Measurements from ENCODE around the gene COL4A3.
"Not testable (repeated sequence)": the region's sequence is repeated elsewhere in the genome, so short reads cannot be mapped to it uniquely, and the experiment has no call there.

The COL4A3 gene

DNA sequence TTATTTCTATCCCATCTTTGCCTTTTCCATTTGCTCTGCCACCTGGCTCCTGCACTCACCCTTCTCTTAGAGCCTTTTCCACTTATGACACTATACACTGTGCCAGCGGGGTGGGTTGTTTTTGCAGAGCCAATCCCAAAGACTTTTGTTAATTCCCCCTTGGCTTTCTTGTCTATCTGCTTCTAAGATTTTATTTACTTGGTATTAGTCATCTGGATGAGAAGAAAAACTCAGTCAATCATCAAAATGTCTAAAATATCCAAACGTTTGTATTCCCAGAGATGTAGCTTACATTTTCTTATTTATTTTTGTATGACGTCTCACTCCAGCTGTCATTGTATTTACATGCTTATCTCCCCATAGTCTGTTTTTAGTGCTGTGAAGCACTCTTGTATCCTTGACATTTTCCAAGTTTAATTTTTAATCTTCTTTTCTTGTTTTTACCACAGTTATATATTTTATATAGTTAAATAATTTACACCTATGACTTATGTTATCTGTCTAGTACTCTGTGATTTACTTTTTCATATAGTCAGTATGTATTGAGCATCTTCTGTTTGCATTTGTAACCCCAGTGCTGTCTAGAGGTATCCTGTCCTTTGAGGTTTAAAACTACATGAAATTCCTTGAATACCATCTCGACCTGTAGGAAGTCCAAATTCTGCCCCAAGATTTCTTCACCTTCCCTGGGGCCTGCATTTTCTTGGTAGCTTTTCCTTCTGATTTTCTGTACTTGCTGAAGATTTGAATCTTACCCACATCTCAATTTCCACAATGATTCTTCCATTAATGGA is 55.1 kb downstream of the COL4A3 start:
- no peak for FAIRE-seq

DNA sequence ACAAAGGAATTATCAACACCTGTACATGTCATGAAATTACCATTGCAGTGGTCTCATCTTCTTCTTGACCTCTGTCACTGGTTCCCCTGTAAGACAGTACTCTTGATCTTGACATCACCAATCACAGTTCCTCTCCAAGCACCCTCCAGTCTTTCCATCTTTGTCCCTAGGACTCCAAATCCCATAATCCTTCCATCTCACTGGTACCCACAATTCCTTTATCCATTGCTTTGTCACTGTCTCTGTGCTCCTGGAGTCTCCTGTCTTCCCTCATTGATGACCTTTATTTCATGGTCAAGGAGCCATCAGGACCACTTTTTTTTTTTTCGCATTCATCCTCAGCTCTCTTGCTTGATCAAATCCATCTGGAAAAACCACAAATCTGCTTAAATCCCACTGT is 56.7 kb downstream of the COL4A3 start:
- FAIRE-seq: no peak

DNA sequence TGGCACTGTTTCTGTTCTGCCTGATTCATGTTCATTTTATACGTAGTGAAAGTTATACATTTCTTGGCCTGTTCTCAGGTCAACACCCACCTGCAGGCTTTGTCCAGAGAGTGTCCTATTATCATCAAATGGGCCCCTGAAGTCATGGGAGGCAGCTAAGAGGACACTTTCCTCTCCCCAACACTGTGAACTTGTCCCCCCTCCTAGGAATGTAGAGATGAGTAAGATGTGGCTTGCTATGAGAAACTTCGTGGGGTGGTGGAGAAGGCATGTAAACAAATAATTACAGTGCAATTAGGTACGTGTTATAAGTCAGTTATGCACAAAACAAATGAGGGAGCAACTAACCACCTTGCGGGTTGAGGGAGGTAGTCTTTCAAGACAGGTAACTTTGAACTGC is 57.9 kb downstream of the COL4A3 start:
- FAIRE-seq: no peak

DNA sequence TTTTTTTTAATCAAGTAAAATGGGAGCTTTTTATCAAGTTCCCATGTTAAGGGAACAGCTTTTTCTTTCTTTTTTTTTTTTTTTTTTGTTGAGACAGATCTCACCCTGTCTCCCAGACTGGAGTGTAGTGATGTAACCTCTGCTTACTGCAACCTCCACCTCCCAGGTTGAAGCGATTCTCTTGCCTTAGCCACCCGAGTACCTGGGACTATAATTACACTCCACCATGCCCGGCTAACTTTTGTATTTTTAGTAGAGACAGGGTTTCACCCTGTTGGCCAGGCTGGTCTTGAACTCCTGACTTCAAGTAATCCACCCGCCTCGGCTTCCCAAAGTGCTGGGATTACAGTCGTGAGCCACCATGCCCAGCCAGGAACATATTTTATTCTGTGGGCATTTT is 61.2 kb downstream of the COL4A3 start:
- FAIRE-seq: not testable (repeated sequence)

DNA sequence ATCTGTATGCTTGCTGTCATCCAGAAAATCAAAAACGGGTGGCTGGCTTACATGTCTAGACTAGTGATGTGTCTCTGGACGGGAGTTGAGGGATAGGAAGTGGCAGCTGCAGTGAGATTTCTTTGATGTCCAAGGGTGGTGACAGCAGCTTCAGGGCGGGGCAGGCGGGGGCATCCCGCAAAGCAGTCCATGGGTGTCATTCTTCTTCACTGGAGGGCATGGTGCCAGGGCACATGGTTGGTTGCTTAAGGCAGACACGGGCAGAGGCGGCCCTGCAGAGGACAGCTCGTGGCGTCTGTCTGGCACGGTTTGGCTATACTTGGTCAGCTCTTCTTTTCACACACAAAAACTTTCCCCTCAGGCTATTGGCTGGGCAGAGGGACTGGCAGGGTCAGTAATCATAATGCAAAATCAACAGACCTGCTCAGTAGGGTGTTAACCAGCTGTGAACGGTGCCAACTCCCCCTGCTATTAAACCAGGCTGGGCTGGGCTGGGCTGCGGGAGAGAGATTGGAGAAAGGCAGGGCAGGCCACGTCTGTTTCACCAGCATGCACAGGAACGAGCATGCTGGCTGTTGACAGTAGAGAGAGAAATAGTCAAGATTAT is 63.7 kb downstream of the COL4A3 start:
- FAIRE-seq: no peak

DNA sequence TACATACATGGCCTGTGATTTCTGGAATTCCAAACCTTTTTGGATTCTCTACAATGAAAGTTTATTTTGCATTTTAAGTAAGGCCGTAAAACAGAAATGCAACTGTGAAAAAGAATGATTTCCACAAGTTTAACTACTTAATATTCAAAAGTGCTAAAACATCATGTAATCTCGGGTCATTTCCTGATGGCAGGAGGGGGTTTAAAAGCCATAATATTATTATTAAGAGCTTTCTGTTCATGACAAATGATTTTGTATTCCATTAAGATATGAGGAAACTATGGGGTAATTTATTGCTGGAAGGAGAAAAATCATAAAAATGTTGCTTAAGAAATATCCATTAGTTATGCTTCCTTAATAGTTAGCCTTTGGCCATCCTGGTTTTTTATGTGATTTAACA is 65.7 kb downstream of the COL4A3 start:
- no peak for FAIRE-seq

DNA sequence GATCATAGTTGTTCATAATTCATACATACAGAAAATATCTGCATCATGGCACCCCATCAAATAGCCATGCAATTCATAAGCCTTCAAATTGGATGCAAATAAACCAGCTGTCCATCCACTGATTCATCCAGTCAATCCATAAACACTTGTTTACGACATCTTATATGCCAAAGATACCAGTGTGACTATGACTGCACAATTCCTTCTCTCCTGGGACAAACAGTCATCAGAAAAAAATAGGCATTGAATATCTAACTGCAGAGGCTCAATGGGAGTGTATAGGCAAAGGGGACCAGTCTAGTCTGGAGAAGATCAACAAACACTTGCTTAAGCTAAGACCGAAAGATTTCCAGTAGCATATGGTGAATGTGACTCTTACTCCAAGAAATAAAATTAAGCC is 70.0 kb downstream of the COL4A3 start:
- no peak for FAIRE-seq

DNA sequence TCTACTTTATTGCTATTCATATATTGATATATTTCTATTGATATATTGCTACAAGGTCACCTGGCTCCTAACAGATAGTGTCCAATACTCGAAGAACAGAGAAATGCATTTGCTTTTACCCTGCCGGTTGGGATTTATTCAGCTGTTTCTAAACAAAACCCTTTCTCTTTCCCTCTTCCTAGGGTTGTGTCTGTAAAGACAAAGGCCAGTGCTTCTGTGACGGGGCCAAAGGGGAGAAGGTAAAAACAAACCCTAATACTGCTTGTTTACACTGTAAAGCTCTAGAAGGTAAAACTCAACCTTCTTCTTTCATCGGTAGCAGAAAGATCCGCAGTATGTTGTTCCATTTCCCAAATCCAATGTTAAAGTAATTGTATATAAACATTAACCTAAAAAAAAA is 73.4 kb downstream of the COL4A3 start:
- no peak for FAIRE-seq

DNA sequence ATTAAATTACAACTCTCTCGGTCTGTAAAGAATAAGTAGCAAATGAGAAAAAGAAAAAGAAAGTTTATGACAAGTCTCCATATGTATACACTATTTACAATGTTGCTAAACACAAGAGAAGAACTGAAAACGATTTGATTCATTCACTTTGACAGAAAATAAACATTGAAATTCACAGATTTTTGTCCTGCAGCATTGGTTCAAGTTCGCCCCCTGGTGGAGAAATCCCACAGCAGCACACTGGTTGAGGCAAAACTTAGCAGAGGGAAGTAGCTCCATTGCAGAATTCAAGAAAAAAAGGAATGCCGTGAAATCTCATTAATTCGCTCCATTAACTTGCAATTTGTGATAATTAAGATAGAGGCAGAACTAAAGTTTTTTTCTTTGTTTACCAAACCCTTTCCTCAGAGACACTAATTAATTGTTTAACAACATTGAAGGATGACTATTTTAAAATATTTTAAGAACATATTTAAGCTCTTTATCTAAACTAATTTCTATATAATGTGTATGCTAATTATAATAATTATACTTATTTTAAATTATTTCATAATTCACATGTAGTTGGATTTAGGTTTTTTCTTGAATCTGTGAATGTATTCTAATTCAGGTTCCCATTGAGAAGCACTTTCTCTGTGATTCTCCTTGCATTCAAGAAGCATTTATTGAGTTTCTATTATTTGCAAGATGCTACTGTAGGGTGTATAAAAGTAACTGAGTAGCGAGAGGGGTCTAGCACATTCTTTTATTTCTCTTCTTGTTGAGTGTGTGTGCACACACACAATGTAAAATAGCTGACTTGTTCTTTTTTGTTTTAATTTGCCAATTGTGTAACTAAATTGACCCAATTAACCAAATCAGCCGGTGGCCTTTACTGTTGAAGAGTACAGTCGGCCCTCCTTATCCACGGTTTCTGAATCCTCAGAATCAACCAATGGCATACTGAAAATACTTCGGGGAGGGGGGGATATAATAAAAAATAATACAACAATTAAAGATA is 74.1 kb downstream of the COL4A3 start:
- peak; percentile 90 for FAIRE-seq

DNA sequence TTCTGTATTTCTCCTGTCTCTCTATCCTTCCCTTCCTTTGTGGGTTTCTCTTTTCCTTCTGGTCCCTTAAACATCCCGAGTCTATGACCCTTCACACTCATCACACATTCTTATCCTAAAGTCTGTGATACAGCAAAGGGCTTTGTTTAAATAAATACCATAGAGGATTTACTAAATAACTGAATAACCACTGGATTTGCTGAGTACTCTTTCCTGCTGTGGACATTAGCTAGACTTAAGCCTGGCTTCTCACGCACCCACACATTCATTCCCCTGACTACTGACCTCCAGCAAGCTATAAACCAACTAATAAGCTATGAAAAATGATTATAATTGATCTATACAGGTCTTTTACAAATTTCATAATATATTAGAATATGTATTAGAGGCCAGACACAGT is 76.6 kb downstream of the COL4A3 start:
- FAIRE-seq: no peak

DNA sequence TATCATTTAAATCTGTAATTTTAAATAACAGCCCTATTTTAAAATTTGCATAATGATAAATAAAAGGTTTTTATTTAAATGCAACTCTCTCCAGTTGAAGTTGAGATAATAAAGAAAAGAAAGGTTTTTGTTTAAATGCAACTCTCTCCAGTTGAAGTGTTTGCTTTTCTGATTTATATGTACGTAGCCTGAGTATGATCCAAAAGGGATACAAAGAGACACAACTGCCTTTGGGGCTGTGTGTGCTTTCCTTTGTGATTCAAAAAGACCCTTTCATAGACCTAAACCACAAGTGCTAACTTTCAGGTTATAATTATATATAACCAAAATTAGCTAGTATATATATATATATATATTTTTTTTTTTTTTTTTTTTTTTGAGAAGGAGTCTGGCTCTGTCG is 84.5 kb downstream of the COL4A3 start:
- no peak for FAIRE-seq

DNA sequence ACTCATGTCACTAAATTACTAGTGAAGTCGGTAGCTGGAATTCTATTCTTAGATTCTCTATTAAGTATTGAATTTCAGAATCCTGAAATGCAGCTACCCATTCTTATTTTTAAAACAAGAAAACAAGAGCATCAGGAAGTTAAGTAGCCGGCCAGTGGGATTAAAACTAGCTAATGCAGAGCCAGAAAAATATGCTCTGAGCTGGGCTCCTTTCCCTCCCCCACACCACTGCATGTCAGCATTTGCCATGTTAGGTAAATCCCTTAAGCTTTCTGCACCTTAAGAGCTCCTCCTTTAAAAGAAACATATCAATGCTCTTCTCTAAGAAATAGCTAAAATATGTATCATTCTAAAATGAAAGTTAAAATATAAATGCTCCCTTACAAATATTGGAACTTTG is 88.4 kb downstream of the COL4A3 start:
- FAIRE-seq: no peak

DNA sequence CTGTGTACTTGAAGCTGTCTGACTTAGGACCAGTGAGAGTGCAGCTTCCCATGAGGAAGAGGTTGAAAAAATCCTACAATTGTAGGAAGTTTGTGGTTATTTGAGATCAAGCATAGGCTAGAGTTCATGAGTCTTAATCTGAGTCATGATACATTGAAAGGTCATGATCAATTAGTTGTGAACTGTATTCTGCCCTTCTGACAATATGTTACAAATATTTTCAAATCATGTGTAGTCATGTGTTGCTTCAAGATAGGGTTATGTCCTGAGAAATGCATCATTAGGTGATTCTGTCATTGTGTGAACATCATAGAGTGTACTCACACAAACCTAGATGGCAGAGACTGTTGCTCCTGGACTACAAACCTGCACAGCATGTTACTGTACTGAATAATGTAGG is 92.2 kb downstream of the COL4A3 start:
- FAIRE-seq: no peak

DNA sequence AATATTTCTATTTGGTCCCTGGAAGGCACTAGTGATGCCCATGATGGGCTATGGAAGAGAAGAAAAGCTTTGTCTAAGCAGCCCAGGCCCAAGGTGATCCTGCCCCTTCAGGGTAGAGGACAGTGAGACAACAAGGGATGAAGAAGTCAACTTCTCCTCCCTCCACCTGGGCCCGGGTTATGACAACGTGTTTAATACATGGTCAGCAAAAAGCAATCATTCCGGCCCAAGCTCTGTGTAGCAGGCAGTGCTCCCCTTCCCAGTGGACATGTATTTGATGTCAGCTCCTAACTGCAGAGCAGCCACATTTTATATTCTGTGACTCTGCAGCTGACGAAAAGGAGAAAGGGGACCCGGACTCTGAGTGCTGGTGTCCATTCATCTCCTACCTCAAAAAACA is 93.4 kb downstream of the COL4A3 start:
- FAIRE-seq: no peak

DNA sequence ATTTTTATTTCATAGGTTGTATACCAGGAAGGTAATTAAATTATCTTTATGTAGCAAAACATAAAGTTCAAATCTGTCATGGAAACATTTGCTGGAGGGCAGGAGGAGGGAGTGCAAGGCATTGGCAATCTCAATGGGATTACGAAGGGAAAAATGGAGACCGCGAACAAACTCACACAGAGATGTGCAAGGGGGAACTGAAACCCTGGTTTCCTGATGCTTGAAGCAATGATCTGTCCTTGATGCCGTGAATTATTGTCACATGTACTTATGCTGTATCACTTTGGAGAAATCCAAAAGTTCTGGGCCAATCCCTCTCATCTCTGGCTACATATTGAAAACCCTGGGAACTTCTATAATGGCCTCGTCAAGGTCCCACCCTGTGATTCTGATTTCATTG is 95.6 kb downstream of the COL4A3 start:
- FAIRE-seq: no peak

DNA sequence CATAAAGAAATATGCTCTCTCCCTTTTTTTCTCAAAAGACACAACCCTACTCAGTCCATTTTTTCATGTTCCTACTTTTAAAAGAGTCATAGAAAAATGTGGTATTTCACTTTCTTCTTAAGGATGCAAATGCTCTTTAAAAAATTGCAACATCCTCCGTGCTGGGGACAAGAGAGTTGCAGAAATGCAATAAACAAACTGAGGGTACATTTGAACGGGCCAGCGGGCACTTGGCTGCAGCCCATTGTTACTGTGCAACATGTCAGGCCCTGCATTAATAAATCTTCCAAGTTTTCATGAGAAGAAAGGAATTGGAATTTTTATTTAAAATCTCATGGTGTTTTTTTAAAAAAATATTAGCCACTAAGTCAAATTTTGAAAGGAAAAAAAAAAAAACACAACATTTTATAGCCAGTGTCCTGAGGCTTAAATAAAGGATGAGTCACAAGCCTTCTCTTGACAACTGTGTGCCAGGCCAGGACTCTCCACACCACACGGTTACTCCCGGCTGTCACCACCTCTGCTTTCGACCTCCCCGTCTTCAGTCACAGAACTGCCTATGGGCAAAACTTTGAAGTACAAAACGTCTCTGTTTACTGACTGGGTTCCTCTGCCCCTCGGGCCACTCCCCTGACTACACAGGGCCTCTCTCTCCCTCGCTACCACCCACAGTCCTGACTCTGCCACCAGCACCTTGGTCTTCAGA is 103.1 kb downstream of the COL4A3 start:
- FAIRE-seq: no peak

DNA sequence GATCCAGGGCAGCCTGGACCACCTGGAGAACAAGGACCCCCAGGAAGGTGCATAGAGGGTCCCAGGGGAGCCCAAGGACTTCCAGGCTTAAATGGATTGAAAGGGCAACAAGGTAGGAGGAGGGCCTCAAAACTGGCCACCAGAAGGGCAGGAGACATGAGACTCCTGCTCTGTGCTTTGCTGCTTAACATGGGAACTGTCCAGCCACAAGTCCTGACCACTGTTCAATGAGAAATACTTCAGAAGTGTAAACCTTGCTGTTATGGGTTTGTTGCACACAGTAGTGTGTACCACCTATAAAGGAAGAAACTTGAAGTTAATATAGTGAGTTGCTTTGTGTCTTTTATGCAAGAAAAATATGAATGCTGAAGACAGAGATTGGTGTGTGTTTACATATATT is 116.5 kb downstream of the COL4A3 start:
- FAIRE-seq: no peak

DNA sequence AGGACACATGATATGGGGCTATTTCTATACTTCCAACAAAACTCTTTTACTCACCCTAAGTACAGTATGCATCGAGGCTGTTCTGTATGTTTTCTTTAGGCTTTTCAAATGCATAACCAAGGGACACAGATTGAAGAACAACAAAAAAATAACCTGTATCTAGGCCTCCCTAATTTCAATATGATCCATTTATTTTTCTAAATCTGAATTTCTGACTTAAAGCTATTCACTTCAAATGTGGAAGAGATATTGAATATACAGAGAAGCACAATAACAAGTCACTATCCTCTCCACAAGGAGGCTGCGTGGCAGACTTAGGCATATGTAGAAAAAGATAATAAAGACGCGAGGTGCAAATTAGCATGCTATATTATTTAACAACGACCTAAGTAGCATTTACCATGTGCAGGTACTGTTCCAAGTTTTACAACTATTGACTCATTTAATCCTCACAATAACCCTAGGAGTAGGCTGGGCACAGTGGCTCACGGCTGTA is 121.4 kb downstream of the COL4A3 start:
- FAIRE-seq: no peak

DNA sequence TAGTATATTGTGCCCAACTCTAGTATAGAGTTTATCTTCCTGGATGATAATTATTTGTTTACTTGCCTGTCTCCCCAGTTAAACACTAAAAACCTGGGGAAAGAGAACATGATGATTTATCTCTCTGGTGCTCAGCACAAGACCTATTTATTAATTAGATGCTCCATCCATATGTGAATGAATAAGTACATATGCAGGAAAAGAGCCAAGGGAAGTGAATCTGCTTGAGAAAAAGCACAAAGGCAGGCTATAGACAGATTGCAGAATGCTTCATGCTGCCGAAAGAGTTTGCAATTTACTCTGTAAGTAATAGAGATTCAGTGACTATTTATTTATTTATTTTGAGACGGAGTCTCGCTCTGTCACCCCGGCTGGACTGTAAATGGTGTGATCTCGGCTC is 123.3 kb downstream of the COL4A3 start:
- FAIRE-seq: no peak

DNA sequence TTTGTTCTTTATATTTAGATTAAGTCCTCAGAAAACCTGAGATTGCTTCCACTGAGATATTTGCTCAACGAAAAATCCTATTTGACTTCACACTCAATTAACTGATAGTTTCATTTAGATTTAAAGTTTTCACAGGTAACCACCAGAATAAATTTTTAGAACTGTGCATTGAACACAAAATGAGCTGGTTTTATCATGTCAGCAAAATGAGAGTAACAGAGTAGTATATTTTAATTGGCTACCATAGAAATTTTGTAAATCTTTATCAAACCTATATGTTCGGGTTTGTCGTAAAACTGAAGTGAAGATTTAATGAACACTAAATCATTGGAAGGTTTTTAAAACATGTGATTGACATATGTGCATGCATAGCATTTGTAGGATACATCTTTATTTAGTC is 127.9 kb downstream of the COL4A3 start:
- no peak for FAIRE-seq

DNA sequence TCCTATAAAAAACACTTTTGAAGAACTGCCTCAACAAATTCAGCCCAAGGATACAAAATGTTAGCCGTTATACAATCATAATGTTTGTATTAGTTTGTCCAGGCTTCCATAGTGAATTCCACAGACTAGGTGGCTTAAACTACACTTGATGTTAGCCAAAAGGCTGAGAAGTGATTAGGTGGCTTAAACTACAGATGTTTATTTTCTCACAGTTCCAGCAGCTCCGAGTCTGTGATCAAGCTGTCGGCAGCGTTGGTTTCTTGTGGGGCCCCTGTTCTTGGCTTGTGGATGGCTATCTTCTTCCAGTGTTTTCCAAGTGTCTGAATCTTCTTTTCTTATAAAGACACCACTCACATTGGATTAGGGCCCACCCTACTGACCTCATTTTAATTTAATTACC is 129.1 kb downstream of the COL4A3 start:
- FAIRE-seq: no peak

DNA sequence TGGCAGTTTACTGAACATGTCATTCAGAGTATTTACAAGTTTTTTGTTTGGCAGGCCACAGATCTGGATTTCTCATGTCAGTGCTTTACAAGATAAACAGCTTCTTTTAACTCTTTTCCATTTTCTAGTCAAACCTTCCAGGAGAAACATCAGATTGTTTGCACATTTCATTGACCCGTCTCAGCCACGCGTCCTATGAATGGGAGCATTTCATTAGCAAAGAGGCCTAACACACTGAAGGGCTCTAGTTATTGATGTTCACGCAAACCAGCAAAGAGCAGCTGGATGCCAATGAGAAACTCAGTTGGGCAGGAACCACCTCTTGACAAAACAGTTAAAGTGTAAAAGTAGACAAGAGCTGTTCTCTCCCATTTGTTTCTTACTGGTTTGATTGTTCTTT is 131.4 kb downstream of the COL4A3 start:
- FAIRE-seq: no peak

Data from endometrium (tissue), 2 donors.